GM12878 (cell line): ENCODE results near the gene WBP4. TPM values are rescaled to one million over a fixed set of nuclear protein-coding genes. Genes with fewer than 3 reads are reported as not detected.

Source experiments
- ATF3 ChIP-seq: IDR thresholded peaks from 2 replicates; pipeline ENCODE4 v1.6.1; 2011; ENCODE audit warnings: low read depth, mild to moderate bottlenecking, low read length, moderate library complexity, borderline replicate concordance; ENCODE audit errors: extremely low read depth
- BCL3 ChIP-seq: IDR thresholded peaks from 2 replicates; pipeline ENCODE4 v1.6.1; 2011; ENCODE audit warnings: borderline replicate concordance, low read depth, mild to moderate bottlenecking, moderate library complexity, low read length; ENCODE audit not compliant: insufficient read depth, poor library complexity, severe bottlenecking
- BHLHE40 ChIP-seq, 2 experiments: fragments of 450-650 bp in 1 of 2; IDR thresholded peaks; 2 replicates each; pipeline ENCODE4 v1.6.1; 2011 to 2017; ENCODE audit warnings: low read depth in 2 of 2, borderline replicate concordance in 1 of 2, improper control_type of control experiment in 1 of 2, low read length in 1 of 2, mild to moderate bottlenecking in 1 of 2
- BMI1 ChIP-seq: fragments of 450-650 bp; IDR thresholded peaks from 2 replicates; pipeline ENCODE4 v1.6.1; 2016; ENCODE audit warnings: mild to moderate bottlenecking, moderate library complexity, borderline replicate concordance
- ESRRA ChIP-seq: IDR thresholded peaks from 2 replicates; pipeline ENCODE4 v1.6.1; 2012; ENCODE audit warnings: mild to moderate bottlenecking, low read length, improper control_type of control experiment
- FOXK2 ChIP-seq: fragments of 450-650 bp; IDR thresholded peaks from 2 replicates; pipeline ENCODE4 v1.6.1; 2017; ENCODE audit warnings: mild to moderate bottlenecking, moderate library complexity
- HSF1 ChIP-seq: fragments of 150-350 bp; IDR thresholded peaks from 2 replicates; pipeline ENCODE4 v1.6.1; 2014; ENCODE audit warnings: mild to moderate bottlenecking, low read depth, low read length
- IKZF2 ChIP-seq, 2 experiments: fragments of 450-650 bp; IDR thresholded peaks; 2 replicates each; pipeline ENCODE4 v1.6.1; 2017; ENCODE audit warnings: mild to moderate bottlenecking in 2 of 2, moderate library complexity in 2 of 2
- LARP7 ChIP-seq: fragments of 450-650 bp; IDR thresholded peaks from 2 replicates; pipeline ENCODE4 v1.6.1; 2017; ENCODE audit warnings: mild to moderate bottlenecking
- MEF2A ChIP-seq: IDR thresholded peaks from 2 replicates; pipeline ENCODE4 v1.6.1; 2011; ENCODE audit warnings: low read depth, mild to moderate bottlenecking, low read length, moderate library complexity; ENCODE audit not compliant: insufficient read depth
- MEF2B ChIP-seq: fragments of 450-650 bp; IDR thresholded peaks from 2 replicates; pipeline ENCODE4 v1.6.1; 2018; ENCODE audit warnings: mild to moderate bottlenecking, moderate library complexity; ENCODE audit not compliant: partially characterized antibody, poor library complexity, severe bottlenecking
- MTA3 ChIP-seq: IDR thresholded peaks from 2 replicates; pipeline ENCODE4 v1.6.1; 2012; ENCODE audit warnings: low read length, inconsistent platforms, borderline replicate concordance
- NR2F1 ChIP-seq: fragments of 450-650 bp; conservative IDR thresholded peaks from 2 replicates; pipeline ENCODE4 v1.6.1; 2017; ENCODE audit warnings: mild to moderate bottlenecking
- PAX8 ChIP-seq: fragments of 450-650 bp; IDR thresholded peaks from 2 replicates; pipeline ENCODE4 v1.6.1; 2017; ENCODE audit warnings: mild to moderate bottlenecking, moderate library complexity
- PBX3 ChIP-seq: IDR thresholded peaks from 2 replicates; pipeline ENCODE4 v1.6.1; 2011; ENCODE audit warnings: mild to moderate bottlenecking, low read depth, low read length, moderate library complexity; ENCODE audit not compliant: insufficient replicate concordance
- POLR2A ChIP-seq: IDR thresholded peaks from 2 replicates; pipeline ENCODE4 v1.6.1; 2011; ENCODE audit warnings: low read depth, mild to moderate bottlenecking, low read length
- POLR2AphosphoS5 ChIP-seq: IDR thresholded peaks from 2 replicates; pipeline ENCODE4 v1.6.1; 2011; ENCODE audit warnings: mild to moderate bottlenecking, low read length, inconsistent platforms
- RBBP5 ChIP-seq: fragments of 200-600 bp; sonication (generic); conservative IDR thresholded peaks from 2 replicates; pipeline ENCODE4 v1.6.1; 2016
- SMAD1 ChIP-seq: fragments of 450-650 bp; IDR thresholded peaks from 2 replicates; pipeline ENCODE4 v1.6.1; 2018; ENCODE audit warnings: mild to moderate bottlenecking, low read depth; ENCODE audit not compliant: partially characterized antibody
- SMC3 ChIP-seq: IDR thresholded peaks from 2 replicates; pipeline ENCODE4 v1.6.1; 2011; ENCODE audit warnings: low read length, improper control_type of control experiment, borderline replicate concordance
- SPI1 ChIP-seq: IDR thresholded peaks from 2 replicates; pipeline ENCODE4 v1.6.1; 2011; ENCODE audit warnings: low read depth, mild to moderate bottlenecking, low read length, moderate library complexity, borderline replicate concordance; ENCODE audit not compliant: insufficient read depth
- STAT1 ChIP-seq: fragments of 450-650 bp; conservative IDR thresholded peaks from 2 replicates; pipeline ENCODE4 v1.6.1; 2014; ENCODE audit warnings: antibody characterized with exemption, mild to moderate bottlenecking
- SUPT20H ChIP-seq: IDR thresholded peaks from 2 replicates; pipeline ENCODE4 v1.6.1; 2011; ENCODE audit warnings: low read depth, mild to moderate bottlenecking, low read length, moderate library complexity, borderline replicate concordance; ENCODE audit not compliant: control insufficient read depth
- TARDBP ChIP-seq: IDR thresholded peaks from 2 replicates; pipeline ENCODE4 v1.6.1; 2016; ENCODE audit warnings: borderline replicate concordance
- TCF12 ChIP-seq: IDR thresholded peaks from 2 replicates; pipeline ENCODE4 v1.6.1; 2011; ENCODE audit warnings: low read depth, mild to moderate bottlenecking, low read length
- YY1 ChIP-seq: IDR thresholded peaks from 2 replicates; pipeline ENCODE4 v1.6.1; 2011; ENCODE audit warnings: low read depth, mild to moderate bottlenecking, low read length
- ZSCAN29 ChIP-seq: fragments of 450-650 bp; IDR thresholded peaks from 2 replicates; pipeline ENCODE4 v1.6.1; 2017; ENCODE audit warnings: mild to moderate bottlenecking, moderate library complexity
- polyA plus RNA-seq, 11 experiments: library from polyadenylated mRNA; depleted of rRNA in 4 of 11; unstranded in 6 of 11; stranded (reverse) in 5 of 11; fragments of >200 nt; fragmentation: Nextera tagmentation in 4 of 11; fragmentation: Illumina TruSeq in 1 of 11; extraction: Ambion mirVana in 4 of 11; extraction: Trizol in 1 of 11; gene quantifications; 1 replicate in 1 of 11; 2 replicates in 10 of 11; pipeline versions ENCODE4 v1.2.1 to v1.2.3, GENCODE V29; 2011 to 2016; ENCODE audit warnings: inconsistent platforms in 2 of 11, missing spikeins in 2 of 11, low read depth in 1 of 11
- total RNA-seq, 4 experiments: library from RNA; depleted of rRNA in 3 of 4; stranded (reverse); fragments of >200 nt in 3 of 4; fragmentation: Illumina TruSeq in 1 of 4; extraction: Trizol in 1 of 4; gene quantifications; 2 replicates each; pipeline versions ENCODE4 v1.2.1 to v1.2.3, GENCODE V29; 2013 to 2021

WBP4 gene
- total and polyA plus RNA-seq, 10 of the 15 experiments (the other 5 are each of a cell fraction or from before 2014, with no cell fraction given) = 7.4 to 21.6 (median 14.2) TPM

- TF ChIP-seq FOXK2 = no peak
- no peak for TF ChIP-seq BCL3
- TF ChIP-seq TCF12 = no peak
- TF ChIP-seq MEF2B = no peak
- no peak; a peak in 2 of 4 replicates for TF ChIP-seq BHLHE40 (IDR thresholded peaks at IDR 0.05; ENCODE audit: borderline replicate concordance in 1 of 2, low read depth in 2 of 2, low read length in 1 of 2)
- no peak for TF ChIP-seq MEF2A
- TF ChIP-seq NR2F1 = no peak
- no peak for TF ChIP-seq PAX8
- no peak for TF ChIP-seq ATF3
- no peak for TF ChIP-seq SUPT20H
- peak in 1 of 2 experiments; percentile 34; a peak in 1 of 4 replicates for TF ChIP-seq IKZF2 (IDR thresholded peaks at IDR 0.05)
- 0 out of 2 replicates have a peak, but pooled peaks have one; percentile 8 for TF ChIP-seq BMI1
- peak; percentile 76 for TF ChIP-seq ZSCAN29
- TF ChIP-seq MTA3 = no peak
- TF ChIP-seq POLR2A = peak; percentile 81
- TF ChIP-seq YY1 = 0 out of 2 replicates have a peak, but pooled peaks have one; percentile 24
- TF ChIP-seq PBX3 = peak; percentile 4
- no peak for TF ChIP-seq LARP7
- TF ChIP-seq TARDBP = peak; percentile 93
- no peak for TF ChIP-seq SMC3
- TF ChIP-seq ESRRA = no peak
- TF ChIP-seq HSF1 = no peak
- no peak for TF ChIP-seq RBBP5
- peak; percentile 41; the same call in 1 of the 2 replicates for TF ChIP-seq SPI1
- TF ChIP-seq STAT1 = no peak
- 0 out of 2 replicates have a peak, but pooled peaks have one; percentile 21 for TF ChIP-seq POLR2AphosphoS5
- no peak for TF ChIP-seq SMAD1
Observed at GRCh38 chr13:41060724-41061074, 610 bp upstream of the WBP4 start (continued).
